HG02884 (cell line): ENCODE data around the gene MARF1.
"Not testable (repeated sequence)": the region's sequence is repeated elsewhere in the genome, so short reads cannot be mapped to it uniquely, and the experiment has no call there.

Experiments
- ATAC-seq: cut with Tn5 transposase; IDR thresholded peaks from one replicate; pipeline ENCODE4 v1.9.1; 2021; ENCODE audit warnings: mild to moderate bottlenecking, moderate library complexity; ENCODE audit not compliant: unreplicated experiment

Gene MARF1

DNA sequence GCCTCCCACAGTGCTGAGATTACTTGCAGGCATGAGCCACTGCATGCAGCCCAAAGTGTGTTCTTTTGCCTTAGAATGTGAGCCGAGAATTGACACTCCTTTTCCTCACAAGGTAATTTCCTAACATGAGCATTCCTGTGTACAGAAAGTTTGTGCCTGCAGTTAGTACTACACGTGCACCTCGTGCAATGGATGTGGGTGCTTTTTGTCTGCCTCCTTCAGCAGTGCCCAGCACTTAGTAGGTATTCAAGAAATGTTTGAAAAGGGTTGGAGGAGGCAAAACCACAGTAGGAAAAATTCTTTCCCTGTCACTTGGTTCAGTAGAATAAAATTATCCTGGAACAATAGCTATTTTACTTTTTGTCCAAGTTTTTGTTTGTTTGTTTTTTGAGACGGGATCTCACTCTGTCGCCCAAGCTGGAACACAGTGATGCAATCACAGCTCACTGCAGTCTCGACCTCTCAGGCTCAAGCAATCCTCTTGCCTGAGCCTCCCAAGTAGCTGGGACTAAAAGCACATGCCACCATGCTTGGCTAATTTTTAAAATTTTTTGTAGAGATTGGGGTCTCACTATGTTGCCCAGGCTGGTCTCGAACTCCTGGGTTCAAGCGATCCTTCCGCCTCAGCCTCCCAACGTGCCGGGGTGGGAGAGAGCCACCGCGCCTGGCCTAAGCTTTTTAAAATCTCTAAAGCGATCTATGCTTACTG lies 9.5 kb upstream of the MARF1 start:
- ATAC-seq, result no peak

DNA sequence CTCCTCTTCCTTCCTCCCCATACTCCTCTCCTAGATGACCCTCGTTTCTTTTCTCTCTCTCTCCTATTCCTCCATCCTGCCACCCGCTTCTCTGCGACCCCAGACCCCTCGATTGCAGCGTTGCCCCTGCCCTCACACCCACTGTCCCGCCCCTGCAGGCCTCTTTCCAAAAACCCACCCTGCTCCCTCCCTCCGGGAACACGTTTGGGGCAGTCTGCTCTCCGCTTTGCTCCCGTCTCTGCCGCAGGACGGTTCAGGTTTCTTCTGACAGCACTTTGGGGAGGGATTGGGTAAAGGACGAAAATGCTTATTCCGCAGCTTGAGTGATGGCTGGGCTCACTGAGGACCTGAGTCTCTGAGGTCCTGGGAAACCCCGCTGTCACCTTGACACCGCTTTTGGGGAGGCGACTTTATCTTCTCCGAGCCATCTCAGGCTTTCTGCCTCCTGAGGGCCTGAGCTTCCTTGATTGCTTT lies 7.8 kb upstream of the MARF1 start:
- peak; percentile 46 for ATAC-seq

DNA sequence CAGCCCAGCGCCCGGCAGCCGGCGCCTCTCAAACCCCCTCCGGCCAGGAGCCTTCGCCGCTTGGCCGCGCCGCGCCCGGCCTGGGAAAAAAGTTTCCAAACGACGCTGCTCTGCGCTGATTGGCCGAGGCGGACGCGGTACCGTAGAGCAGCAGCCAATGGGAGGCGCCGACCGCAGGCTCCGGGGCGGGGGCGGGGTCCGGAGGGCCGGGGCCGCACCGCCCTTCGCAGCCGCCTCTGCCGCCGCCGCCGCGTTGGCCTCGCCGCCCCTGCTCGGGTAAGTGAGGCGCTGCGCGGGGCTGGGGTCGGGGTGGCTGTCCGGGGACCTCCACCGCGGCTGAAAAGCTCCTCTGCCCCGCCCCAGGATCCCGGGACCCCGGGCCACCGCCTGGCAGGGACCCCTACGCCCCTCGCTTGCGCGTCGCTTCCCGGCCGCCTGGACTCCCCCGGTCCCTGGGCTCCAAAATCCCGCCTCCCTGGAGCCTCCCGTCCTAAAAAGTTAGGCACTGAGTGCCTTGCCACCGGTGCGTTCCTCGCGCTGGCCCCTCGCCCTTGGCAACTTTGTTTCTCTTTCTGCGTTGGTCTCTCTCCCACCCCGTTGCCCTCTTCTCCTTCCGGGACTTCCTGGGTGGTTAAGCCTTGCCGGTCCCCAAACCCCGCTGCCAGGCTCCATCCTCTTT lies 7.2 kb upstream of the MARF1 start, which contains the start of gene NDE1:
Gene NDE1 (plus strand): TSS at position 227 of the 679 bp plus-strand sequence. CDS start 14,534 bp downstream, outside the sequence.
- peak; percentile 78 for ATAC-seq

DNA sequence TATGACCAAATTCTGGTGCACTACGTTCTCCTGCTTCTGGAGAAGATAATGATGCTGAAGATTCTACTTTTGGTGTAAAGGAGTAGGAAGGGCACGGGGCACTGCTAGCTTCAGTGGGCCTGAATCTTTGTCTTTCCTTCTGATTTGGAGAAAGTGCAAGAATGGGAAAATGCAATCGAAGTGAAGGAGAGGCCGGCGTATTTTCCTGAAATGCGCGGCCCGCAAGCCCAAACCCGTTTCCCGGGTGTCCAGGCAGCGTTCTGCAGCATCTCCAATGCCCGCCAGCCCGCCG lies 6.7 kb upstream of the MARF1 start:
- ATAC-seq, result no peak

DNA sequence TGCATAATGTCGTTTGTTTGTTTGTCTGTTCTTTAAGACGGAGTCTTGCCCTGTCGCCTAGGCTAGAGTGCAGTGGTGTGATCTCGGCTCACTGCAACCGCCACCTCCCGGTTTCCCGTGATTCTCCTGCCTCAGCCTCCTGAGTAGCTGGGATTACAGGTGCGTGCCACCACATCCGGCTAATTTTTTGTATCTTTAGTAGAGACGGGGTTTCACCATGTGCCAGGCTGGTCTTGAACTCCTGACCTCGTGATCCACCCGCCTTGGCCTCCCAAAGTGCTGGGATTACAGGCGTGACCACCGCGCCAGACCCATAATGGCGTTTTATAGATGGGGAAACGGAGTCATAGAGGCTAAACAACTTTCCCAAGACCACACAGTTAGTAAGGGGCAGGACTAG lies 6.4 kb upstream of the MARF1 start:
- ATAC-seq, result not testable (repeated sequence)

DNA sequence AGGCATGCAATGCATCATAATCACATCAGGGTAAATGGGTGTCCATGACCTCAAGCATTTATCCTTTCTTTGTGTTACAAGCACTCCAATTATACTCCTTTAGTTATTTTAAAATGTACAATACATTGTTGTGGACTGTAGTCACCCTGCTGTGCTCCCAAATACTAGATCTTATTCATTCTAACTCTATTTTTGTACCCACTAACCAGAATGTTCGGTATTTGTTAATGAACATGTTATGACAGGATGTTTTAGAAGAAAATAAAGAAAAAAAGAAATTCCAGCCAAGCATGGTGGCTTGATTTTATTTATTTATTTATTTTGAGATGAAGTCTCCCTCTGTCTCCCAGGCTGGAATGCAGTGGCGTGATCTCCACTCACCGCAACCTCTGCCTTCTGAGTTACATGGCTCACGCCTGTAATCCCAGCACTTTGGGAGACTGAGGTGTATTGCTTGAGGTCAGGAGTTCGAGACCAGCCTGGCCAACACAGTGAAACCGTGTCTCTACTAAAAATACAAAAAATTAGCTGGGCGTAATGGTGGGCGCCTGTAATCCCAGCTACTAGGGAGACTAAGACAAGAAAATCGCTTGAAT lies 5.3 kb upstream of the MARF1 start:
- no peak for ATAC-seq

DNA sequence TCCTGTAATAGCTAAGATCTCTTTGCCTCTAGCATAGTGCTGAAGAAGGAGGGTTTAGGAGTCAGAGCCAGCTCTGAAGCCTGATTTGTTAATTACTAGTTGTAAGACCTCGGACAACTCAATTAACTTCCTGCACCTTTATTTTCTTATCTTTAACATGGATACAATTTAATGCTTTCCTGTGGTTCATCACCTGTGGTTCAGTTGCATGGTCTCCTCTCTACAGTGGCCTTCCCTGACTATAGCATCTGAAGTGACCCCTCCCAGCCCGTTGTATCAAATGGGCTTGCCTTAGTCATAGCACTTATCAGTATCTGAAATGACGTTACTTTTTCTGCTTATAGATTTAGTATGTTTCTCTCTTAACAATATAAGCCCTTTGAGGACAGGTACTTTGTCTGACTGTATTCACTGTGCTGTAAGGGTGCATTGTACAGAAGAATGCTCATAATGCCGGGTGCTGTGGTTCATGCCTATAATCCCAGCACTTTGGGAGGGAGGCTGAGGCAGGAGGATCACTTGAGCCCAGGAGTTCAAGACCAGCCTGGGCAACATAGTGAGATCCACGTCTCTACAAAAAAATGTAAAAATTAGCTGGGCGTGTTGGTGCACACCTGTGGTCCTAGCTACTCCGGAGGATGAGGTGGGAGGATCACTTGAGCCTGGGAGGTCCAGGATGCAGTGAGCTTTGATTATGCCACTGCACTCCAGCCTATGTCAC lies 4.5 kb upstream of the MARF1 start:
- no peak for ATAC-seq

DNA sequence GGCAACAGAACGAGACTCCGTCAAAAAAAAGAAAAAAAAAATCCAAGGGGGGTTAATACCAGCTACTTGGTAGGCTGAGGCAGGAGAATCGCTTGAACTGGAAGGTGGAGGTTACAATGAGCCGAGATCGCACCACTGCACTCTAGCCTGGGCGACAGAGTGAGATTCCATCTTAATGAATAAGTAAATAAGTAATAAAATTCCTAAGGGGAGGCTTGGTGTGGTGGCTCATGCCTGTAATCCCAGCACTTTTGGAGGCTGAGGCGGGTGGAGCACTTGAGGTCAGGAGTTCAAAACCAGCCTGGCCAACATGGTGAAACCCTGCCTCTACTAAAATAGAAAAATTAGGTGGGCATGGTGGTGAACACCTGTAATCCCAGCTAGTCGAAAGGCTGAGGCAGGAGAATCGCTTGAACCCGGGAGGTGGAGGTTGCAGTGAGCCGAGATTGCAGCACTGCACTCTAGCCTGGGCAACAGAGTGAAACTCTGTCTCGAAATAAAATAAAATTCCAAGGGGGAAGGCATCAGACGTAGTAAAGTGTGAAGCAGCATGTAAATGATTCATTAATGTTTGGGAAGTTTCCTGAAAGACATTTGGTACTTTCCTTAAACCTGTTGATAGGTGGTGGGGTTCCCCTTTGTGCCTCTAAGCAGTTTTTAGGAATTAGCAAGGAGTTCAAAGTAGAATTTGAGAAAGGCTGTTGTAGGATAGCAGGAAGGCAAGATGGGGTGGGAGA lies 3.8 kb upstream of the MARF1 start:
- ATAC-seq, result not testable (repeated sequence)

DNA sequence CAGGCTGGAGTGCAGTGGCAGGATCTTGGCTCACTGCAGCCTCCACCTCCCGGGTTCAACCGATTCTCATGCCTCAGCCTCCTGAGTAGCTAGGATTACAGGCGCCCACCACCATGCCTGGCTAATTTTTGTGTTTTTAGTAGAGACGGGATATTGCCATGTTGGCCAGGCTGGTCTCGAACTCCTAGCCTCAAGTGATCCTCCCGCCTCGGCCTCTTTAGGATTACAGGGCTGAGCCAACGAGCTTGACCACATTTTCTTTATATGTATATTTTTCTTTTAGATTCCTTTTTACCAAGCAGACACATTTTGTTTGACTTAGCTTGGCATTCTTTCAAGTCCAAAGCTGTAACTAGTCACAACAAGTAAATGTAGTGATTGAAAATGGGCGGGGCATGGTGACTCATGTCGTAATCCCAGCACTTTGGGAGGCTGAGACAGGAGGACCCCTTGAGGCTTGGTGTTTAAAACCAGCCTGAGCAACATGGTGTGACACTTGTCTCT lies 2.1 kb upstream of the MARF1 start:
- not testable (repeated sequence) for ATAC-seq

DNA sequence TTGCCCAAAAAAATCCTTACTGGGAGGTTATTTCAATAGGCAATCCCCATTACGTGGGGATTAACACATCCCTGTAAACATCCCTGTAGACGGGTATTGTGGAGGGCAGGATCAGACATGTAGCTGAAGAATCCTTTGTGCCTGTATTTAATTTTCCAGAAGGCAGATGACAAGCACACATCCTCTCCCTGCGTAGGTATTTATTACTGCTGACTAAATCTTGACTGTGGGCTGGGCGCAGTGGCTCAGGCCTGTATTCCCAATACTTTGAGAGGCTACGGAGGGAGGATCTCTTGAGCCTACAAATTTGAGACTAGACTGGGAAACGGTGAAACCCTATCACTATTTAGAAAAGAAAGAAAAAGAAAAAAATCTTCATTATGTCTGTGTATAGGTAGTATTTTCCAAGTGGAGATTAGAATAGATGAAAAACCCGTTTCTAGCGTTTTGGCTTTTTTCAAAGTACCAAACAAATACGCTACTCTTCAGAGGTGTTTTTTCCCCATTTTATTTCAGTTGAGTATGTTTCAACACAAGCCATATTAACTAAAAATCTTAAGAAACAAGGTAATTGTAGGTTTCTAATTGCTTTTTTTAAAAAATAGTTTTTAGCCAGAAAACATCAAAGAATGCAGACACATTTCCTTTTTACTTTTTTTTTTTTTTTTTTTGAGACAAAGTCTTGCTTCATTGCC lies 1.5 kb upstream of the MARF1 start:
- no peak for ATAC-seq

DNA sequence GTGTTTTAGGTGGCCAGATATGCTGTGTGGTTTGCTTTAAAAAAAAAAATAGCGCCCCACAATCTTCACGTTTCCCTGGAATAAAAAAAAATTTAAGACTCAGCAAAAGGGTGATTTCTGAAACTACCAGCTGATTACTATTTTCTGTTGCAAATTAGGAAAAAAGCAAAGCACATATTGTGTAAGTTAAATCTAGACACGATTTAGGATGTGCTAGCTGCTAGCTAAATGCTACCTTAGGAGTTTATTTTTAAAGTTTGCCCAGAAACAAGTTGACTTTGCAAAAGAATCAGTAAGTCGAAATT lies 944 bp upstream of the MARF1 start:
- ATAC-seq, result no peak

DNA sequence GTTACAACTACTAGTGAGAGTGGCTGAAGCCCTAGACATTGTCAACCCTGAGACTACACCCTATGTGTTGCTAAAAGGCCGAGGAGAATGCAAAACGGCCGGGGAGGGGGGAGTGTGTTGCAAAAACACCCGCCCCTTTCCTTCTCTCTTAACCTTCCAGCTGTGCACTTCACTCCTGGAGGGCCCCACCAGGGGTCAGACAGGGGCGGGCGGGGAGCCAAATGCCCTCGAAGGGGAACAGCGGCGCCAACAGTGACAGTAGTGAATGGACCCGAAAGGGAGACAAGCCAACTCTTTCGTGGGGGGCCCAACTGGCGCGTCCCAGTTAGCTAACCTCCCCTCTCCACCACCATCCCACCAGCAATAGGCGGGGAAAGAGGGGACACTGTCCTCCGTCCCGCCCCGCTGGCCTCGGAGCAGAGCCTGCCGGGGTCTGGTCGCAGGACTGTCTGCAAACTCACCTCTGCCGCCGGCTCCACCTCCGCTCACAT lies 352 bp downstream of the MARF1 start:
- ATAC-seq, result peak; percentile 53

DNA sequence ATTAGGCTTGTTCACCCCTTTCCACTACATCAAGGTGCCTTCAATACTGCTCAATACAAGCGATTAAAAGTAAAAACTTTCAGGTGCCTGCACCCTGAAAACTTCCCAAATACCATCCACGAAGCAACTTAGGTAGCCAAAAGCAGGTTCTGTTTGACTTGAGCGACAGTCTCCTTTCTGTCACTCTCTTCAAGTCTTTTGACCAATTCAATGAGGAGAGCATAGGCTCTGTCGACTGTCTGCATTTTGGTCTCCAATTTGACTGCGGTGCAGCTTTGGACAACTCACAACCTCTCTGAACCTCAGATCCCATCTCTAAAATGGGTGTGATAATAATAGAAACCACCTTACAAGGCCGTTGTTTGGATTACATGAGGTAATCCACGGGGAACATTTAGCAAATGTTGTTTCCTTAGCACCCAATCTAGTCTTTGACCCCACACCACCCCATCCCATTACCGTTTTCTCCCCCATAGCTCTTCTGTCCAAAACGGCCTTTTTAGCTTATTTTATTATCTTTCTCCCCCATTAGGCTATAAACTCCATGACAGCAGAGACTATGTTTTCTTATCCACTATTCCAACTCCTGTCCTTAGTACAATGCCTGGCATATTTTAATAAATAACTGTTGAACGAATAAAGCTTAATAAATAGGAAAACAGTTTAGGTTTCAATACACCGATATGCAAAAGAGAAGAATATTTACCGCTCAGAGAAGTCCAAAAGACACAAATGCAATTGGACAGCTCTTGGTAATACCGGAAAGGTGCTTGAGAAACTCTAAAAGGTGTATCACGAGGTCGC lies 999 bp downstream of the MARF1 start:
- no peak for ATAC-seq

DNA sequence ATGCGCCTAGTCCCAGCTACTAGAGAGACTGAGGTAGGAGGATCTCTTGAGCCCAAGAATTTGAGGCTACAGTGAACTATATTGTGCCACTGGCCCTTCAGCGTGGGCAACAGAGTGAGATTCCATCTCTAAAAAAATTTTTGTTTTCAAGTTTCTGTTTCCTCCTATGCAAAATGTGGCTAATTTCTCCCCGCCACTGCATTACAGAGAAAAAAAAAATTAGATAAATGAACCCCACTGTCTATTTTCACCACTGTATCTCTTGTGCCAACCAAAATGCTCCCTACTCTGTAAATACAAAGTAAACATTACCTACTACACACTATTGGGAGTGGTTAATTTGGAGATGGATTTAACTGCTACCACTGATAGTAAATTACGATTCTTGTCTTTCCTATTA lies 2.0 kb downstream of the MARF1 start:
- ATAC-seq, result no peak

DNA sequence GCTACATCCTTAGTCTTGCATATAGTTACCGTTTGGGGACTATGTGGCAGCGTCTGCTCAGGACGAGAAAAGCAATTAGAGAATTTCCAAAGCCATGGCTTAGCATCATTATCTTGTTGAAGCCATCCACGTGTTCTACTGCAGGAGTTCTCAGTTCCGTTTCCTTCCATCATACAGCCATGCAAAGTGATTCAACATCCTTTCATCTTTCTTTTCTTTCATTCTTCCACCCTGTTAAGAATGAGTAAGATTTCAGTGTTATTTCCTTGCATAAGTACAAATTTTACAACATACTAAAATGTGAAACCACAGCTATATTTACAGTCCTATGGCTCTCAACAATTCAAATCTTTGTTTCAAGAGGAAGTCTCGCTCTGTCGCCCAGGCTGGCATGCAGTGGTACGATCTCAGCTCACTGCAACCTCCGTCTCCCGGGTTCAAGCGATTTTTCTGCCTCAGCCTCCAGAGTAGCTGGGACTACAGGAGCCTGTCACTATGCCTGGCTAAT lies 3.8 kb downstream of the MARF1 start:
- ATAC-seq, result no peak

DNA sequence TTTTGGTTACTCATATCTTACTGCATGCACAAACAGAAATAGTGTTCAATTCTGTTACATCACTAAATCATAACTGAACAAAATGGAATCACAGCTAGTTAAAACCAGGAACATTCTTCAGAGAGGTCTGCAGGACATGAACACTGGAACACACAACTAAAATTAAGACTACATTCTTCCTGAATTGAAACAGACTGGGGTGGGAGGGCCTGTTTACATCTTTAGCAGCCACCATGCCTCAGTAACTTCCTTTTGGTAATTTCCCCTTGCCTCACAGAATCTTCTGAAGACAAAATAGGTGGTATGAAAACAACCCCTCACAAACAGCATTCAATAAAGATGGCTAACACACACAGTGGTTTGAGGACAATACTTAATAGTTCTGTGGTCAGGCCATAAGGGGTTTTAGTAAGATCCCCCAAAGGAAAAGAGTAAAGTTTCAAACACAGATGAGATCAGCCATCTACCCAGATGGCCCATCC lies 6.5 kb downstream of the MARF1 start:
- ATAC-seq, result no peak

DNA sequence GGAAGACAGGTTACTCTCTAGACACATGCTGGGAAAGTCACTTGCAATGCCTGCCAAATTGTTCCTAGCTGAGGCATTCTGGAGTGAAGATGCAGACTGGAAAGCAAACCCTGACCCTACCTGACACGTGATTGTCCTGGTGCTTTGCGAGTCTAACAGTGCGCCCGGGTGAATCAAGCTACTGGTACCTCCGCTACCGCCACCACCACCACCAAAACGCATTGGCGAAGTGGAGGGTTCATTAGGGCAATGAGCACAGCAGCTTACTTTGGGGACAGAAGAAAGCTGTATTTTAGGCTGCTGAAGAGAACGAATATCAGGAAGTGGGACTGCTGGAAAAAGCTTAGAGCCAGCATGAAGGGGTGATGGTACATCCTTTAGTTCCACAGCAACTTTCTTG lies 7.0 kb downstream of the MARF1 start:
- no peak for ATAC-seq

DNA sequence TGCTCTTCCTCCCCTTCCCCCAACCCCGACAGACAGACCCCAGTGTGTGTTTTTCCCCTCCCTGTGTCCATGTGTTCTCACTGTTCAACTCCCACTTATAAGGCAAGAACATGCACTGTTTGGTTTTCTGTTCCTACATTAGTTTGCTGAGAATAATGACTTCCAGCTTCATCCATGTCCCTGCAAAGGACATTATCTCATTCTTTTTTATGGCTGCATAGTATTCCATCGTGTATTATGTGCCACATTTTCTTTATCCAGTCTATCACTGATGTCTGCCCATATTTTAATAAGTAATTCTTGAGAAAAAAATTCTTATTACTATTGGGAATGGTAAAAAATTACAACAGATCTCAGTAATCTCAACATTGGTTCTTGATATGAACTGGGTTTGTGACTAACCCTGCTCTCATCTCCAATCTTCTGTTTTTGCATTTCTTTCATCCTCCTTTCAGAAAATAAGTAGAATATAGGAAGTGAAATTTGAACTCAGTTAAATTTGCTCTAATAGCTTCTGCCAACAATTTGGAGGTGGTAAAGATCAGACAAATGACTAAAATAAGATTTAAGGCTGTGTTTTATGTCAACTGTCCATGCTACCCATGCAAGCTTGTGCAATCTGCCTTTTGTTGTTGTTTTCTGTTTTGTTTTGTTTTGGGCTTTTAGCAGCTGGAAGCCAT lies 11.1 kb downstream of the MARF1 start:
- ATAC-seq, result no peak
